Coronary artery (tissue), 2 donors: ENCODE measurements around the gene RPL18.

ENCODE experiments used
- DNase-seq: peaks from one replicate; pipeline ENCODE4 v3.0.0-alpha.2; 2017; ENCODE audit warnings: low spot score
- H3K27ac ChIP-seq, 2 donors: fragments of 200-600 bp; sonication (generic); one replicate each; pipeline ENCODE4 v1.5.1; 2016 to 2019
- H3K4me3 ChIP-seq: fragments of 200-600 bp; sonication (generic); 2 replicates; pipeline ENCODE4 v1.5.1; 2016; ENCODE audit warnings: mild to moderate bottlenecking, moderate library complexity
- TF ChIP-seq, protein P1 (sequence below): fragments of 200-600 bp; sonication (generic); IDR thresholded peaks from one replicate; pipeline ENCODE4 v1.5.1; 2019; ENCODE audit warnings: antibody characterized with exemption

RPL18 gene

DNA sequence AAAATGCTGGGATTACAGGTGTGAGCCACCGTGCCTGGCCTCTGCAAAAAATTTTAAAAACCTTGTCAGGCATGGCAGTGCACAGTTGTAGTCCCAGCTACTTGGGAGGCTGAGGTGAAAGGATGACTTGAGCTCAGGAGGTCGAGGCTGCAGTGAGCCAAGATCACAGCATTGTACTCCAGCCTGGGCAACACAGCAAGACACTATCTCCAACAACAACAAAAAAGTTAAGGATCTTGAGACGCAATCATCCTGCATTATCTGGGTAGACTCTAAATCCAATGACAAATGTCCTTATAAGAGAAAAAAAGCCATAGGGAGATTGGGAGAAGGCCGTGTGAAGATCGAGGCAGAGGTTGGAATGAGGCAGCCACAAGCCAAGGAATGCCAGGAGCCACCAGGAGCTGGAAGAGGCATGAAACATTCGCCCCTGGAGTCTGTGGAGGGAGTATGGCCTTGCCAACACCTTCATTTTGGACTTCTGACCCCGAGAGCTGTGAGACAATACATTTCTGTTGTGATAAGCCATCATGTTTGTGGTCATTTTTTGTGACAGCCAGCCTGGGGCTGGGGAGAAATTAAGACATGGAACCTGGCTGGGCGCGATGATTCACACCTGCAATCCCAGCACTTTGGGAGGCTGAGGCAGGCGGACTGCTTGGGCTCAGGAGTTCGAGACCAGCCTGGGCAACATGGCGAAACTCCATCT is 32.1 kb upstream of the RPL18 start:
- TF ChIP-seq, protein P1, sequence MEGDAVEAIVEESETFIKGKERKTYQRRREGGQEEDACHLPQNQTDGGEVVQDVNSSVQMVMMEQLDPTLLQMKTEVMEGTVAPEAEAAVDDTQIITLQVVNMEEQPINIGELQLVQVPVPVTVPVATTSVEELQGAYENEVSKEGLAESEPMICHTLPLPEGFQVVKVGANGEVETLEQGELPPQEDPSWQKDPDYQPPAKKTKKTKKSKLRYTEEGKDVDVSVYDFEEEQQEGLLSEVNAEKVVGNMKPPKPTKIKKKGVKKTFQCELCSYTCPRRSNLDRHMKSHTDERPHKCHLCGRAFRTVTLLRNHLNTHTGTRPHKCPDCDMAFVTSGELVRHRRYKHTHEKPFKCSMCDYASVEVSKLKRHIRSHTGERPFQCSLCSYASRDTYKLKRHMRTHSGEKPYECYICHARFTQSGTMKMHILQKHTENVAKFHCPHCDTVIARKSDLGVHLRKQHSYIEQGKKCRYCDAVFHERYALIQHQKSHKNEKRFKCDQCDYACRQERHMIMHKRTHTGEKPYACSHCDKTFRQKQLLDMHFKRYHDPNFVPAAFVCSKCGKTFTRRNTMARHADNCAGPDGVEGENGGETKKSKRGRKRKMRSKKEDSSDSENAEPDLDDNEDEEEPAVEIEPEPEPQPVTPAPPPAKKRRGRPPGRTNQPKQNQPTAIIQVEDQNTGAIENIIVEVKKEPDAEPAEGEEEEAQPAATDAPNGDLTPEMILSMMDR, result no peak
- DNase-seq, result no peak
- H3K4me3 ChIP-seq, result no peak overlapping the region
- no peak overlapping the region for H3K27ac ChIP-seq

DNA sequence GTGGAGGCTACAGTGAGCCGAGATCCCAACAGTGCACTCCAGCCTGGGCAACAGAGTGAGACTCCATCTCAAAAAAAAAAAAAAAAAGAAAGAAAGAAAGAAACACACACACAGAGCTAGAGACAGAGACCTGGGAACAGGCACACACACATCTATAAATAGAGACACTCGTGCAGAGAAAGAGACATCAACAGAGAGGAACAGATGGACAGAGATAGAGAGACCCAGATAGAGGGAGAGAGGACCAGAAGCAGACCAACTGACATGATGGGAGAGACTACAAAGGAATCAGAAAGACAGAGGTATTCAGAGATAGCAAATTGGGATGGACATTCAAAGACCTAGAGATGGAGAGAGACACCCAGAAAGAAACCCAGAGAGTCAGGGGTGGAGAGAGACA is 29.2 kb upstream of the RPL18 start:
- Histone ChIP-seq H3K27ac (no peak overlapping the region), H3K4me3 (no peak overlapping the region)
- no peak for DNase-seq
- TF ChIP-seq, protein P1, result no peak

DNA sequence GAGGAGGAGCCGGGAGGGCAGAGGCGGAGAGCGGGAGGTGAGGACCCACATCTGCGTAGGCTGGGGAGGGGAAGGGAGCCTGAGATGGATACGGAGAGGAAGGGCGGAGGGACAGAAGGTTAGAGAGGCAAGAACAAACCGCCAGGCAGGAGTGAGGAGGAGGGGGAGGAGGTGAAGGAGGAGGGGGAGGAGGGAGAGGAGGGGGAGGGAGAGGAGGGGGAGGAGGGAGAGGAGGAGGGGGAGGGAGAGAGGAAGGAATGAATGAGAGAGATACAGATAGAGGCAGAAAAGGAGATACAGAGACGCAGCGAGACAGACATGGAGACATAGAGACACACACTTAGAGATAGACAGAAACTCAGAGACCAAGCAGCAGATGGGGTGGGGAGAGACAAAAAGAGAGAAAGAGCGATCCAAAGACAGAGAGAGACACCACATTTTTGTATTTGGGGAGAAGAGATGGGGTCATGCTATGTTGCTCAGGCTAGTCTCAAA is 27.8 kb upstream of the RPL18 start:
- H3K4me3 ChIP-seq, result peak overlapping the region; percentile 90
- no peak for DNase-seq
- TF ChIP-seq, protein P1, result no peak
- peak overlapping the region; percentile 80 to 92 for H3K27ac ChIP-seq

DNA sequence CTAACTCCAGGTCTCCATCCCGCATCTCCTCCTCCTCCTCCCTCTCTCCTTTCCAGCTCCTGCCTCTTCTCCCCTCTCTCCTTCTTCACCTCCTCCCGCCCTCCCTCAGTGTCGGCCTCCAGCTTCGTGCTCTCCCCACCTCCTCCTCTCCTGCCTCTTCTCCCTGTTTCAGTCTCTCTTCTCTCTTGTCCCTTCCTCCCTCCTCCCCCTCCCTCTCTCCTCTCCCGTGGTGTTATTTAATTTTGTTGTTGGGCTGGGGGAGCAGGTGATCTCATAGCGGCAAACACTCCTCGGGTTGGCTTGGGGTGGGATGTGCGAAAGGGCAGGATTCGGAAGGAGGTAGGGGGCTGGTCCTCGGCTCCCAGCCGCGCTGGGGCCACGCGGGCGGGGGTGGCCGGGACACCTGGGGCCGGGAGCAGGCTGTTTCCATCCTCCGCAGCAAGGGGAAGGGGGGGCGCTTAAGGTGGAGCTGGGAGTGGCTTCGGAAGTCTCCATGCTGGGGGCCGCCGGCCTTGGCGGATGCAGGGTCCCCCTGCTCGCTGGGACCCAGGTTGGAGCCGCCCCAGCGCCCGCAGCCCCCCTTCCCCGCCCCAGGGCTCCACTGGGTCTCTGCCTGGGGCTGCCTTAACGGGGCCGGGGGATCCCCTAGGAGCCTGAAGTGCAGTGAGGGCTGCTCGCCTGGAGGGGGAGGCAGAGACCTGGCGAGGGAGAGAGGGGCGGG is 27.2 kb upstream of the RPL18 start, which contains the start of gene CA11:
Gene CA11 (minus strand): TSS at position 187 of the 721 bp plus-strand sequence. CDS start 555 bp downstream, outside the sequence.
- peak within 1 kb of the TSS; percentile 90 for H3K4me3 ChIP-seq
- DNase-seq, result peak; percentile 92
- TF ChIP-seq, protein P1, result peak; percentile 95
- H3K27ac ChIP-seq, result peak within 1 kb of the TSS; percentile 80 to 92

- DNase-seq, result no peak
- Histone ChIP-seq H3K27ac (peak overlapping the region; percentile 80 to 92), H3K4me3 (peak overlapping the region; percentile 90)
- TF ChIP-seq, protein P1, result no peak
These were observed 26.6 kb upstream of the RPL18 start for GRCh38 chr19:48645620-48646000.

DNA sequence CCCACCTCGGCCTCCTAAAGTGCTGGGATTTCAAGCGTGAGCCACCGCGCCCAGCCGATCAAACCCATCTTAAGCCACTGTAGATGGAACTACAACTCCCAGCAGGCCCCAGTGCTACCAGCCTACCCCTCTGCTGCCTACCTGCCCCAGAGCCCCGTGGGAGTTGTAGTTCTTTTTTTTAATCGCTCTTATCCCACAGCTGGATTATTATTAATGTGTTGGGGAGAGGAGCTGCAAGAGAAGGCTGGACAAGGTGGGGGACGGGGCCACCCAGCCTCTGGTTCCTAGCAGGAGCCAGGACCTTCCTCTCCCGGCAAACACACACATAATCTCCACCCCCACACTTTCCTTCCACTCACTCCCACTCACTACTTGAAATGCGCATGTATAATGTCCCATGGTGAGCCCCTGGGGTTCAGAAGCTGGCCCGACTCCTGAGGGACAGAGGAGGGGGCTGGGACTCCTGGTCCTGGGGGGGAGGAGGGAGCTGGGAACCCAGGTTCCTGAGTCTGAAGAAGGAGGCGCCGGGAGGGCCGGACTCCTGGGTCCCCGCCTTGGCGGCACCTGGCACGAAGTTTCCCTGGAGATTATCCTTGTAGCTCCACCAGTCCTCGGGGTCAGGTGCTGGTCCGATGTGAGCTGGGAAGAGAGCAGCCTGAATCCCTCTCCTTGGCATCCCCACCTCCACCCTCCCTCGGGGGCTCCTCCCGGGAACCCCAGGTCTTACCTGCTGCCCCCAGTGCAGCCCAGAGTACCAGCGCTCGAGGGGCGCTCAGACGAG is 26.1 kb upstream of the RPL18 start:
- TF ChIP-seq, protein P1, result no peak
- peak overlapping the region; percentile 80 to 92 for H3K27ac ChIP-seq
- peak; percentile 84 for DNase-seq
- peak overlapping the region; percentile 90 for H3K4me3 ChIP-seq
